ENCODE data around the gene MED13L.
"Not testable (repeated sequence)": the region's sequence is repeated elsewhere in the genome, so short reads cannot be mapped to it uniquely, and the experiment has no call there.

The MED13L gene

DNA sequence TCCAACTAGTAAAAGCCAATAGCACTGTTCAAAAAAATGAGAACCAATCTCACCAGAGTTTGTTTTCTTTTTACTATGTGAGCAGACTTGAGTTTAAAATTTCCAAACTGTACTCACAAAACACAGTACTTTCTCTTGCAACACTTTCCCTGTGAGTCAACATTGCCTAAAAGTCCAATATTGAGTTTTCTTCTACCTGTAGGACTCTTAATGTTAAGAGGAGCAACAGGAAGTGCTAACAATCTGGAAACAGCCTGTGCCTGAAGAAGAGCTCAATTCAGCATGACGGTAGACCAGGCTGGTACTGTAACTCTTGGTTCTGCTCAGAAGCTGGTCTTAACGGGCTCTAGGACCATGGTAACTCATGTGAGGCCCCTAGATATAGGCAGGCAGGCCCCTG, 144.3 kb downstream of the MED13L start:
- DNase-seq: no peak

DNA sequence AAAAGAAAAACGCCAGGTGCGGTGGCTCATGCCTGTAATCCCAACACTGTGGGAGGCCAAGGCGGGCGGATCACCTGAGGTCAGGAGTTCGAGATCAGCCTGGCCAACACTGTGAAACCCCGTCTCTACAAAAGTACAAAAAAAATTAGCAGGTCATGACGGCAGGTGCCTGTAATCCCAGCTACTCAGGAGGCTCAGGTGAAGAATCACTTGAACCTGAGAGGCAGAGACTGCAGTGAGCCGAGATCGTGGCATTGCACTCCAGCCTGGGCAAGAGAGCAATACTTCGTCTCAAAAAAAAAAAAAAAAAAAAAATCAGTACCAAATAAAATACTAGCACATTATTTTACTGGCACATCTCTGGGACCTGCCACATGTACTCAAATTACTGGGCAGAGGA, 145.5 kb downstream of the MED13L start:
- DNase-seq: not testable (repeated sequence)

DNA sequence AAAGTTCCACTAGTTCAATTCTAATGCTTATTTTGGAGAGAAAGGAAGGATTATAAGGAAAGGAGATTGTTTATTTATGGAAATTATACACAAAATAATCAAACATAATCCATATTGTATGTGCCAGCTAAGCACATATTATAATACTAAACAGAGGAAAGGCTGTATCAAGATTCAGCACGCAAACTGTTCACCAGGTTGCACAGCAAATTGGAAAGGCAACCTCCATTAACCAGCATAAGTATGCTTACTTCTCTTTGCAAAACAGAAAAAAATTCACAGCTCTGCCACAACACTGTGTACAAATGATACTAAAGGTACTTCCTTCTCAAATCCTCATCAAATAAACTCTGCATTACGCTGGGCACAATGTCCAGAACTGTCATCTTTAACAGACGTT, 146.3 kb downstream of the MED13L start:
- DNase-seq: no peak

DNA sequence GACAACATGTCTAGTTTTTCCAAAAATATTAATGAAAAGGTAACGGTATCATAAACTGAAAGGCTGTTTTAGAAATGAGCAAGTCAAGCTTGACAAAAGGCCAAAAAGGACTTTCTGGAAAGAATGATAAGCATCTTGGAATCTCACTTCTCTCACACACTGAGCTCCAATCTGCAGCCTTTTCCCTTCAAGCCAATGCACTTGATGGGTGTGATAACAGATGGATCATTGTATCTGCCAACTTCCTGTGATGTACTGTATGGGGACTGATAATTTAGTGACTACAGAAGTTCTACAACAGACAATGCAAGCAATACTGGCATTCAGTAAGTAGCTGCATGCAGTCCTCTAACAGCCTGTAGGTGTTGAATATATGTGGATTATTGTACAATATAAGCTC, 147.1 kb downstream of the MED13L start:
- DNase-seq: no peak

DNA sequence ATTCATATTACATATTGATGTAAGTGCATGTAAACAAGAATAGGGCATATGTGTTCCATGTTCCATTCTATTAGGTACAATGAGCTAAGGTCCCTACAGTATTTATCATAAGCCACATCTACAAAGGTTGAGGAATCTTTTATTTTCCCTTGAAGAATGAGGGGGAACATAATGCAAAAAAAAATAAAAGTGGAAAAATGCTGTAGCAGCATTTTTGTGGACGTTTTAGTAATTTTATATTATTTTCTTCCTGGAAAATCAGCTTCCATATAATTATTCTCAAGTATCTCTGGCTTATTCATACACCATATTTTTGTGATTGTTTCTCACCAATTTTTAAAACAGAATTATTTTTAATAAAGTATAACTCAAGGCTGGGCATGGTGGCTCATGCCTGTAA, 148.7 kb downstream of the MED13L start:
- DNase-seq: no peak

DNA sequence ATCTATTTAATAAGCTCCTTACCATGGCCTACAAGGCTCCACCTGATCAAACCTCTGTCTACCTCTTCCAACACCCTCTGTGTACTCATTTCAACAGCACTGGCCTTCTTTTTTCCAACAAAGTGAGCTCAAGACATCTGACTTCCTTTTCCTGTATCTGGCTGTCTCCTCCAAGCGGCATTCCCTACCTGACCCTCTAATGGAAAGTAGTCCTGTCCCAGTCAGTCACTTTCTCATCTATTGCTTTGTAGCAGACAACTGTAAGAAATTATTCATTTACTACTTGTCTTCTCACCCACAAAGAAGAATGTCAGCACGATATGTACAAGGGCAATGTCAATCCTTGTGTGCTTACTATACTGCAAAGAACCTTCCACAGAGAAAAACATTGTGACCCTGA, 149.6 kb downstream of the MED13L start:
- DNase-seq: no peak

DNA sequence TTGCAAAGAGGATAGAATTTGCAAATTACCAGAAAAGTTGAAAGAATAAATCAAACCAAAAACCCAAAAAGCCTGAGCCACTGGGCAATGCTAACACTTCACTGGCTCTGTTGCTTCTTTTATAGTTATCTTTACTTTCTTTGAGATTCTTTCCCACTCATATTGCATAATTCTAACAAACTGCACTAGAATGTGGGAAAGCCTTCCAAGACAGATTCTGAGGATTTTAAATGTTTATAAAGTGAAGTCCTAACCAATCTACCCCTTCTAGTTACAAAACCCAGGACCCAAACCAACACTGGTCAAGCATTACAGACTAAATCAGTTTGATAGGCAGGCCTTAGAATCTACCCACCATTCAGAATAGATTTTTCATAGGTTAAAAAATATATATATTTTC, 150.9 kb downstream of the MED13L start:
- no peak for DNase-seq

DNA sequence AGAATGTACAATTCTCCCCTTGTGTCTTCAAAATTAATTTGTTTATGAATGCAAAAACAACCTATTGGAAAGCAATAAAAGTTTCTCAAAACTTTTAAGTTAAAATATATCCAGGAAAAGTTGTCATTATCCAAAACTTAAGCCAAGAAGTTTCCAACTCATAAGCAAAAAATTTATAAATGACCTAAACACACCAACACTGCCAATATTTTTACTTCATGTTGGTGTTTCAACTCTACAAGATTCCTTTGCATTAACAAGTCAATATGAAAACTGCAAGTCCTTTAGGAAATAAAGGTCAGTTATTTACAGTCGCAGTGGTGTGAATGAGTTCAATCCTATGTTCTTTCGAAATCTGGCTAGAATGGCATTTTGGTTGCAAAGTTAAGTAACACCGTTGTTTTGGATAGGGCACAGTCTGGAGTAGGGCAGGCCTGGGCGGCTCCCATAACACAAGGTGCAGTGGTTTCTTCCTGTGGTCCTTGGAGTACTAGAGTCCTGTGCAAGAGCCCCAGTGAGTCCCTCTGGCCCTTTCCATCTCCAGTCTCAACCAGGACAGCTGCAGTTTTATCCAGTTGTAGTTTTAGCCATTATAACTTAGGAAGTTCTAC, 151.4 kb downstream of the MED13L start:
- DNase-seq: no peak

DNA sequence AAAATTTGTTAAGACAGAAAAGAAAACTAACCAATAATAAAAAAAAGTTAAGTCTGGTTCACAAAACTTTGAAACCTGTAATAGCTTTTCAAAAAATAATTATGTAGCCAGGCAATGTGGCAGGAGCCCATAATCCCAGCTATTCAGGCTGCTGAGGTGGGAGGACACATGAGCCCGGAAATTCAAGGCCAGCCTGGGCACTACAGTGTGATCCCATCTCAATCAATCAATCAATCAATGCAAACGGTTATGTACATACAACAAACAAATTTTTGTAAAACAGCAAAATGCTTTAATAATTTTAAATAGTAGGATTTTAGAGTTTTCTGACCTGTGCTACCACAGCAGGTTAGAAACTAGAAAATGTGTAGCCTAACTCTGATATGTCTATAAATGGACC, 152.4 kb downstream of the MED13L start:
- DNase-seq: no peak

DNA sequence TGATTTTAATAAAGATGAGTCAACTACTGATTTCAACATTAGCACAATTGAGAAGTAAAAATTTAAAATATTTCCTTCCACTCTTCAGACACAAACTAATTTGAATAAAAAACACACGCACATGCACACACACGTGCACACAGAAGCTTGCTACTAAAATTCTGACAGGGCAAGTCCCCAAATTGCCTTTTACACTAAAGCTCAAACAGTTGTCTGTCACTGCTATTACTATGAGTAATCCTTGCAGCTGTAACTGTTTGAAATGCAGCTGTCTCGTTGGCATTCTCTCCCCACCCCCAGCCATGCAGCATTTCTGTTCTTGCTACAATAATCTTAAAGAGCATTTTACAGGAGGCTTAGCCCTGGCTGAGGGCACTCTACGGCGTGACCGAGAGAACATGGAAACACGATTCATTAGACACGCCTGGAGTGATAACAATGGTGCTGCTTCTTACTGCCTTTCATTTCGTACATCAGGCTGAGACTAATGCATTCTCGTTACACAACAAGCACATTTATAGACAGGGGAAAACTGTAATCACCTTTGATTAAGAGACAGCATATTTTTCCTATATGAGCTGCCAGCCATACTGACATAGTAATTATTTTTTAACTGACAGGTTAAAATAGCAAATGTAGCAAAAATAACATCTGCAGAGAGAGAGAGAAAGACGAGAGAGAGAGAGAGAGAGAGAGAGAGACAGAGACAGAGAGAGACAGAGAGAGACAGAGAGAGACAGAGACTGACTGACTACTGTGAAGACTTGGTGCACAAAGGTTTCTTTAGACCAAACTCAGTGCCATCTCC, 153.8 kb downstream of the MED13L start:
- peak in 46 of 56 donors; percentile 3 to 66 (median 34) for DNase-seq

DNA sequence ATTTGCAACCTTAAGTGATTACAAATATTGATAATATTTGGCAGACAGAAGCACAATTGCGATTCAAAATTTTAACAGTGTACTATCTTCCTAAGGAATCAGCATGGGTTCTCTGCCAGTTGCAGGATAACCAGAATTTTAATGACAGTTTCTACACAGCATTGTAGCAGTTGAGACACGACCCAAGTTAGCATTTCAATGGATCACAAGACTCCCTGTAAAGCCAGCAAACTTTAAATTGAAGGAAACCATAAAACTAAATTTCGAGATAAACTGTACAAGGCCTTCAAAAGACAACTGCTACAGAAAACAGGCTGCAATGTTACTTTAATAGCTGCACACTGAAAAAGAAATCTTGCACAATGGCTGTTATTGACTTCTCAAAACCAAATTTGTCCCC, 154.9 kb downstream of the MED13L start:
- no peak for DNase-seq

DNA sequence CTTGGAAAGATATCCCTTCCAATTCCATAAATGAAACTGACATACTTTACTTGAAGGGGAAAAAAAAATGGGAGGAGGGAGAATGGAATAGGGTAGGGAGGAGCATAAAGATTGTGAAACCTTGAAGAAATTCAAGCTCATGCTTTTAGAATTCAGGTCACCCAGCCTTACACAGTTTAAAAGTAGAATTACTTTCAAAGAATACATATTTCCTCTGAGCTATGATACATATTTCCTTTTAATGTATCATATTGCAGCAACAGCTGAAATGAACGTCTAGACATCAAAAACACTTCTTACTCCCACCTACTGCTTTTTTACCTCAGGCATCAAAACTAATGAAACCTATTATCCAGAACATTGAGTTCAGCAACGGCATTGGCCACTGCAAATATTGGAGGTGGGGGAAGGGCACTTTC, 156.0 kb downstream of the MED13L start:
- no peak for DNase-seq

DNA sequence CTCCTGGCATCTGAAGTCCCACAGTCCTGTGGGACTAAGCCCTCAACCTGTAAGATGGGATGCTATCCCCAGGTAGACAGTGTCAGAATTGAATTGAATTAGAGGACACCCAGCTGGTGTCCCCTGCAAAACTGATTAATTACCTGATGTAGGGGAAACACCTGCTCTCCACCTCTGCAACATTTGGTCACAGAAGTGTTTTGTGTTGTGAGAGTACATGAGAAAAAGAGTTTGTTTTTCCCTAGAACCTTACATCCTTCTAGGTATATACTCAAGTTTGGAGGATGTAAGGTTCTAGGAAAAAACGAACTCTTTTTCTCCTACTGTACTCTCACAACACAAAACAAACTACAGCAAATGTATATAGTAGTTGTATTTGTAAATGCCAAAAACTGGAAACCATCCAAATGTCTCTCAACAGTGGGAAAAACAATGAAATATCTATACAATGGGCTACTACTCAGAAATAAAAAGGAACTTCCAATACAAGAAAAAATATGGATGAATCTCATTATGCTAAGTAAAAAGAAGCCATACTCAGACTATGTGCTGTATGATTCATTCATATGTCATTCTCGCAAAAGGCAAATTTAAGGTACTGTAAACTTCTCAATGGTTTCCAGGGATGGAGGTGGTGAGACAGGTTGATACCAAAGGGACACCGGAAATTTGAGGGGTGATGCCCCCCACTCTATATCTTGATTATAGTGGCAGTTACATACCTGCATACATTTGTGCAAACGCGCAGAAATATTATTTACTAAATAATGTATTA, 160.7 kb downstream of the MED13L start:
- DNase-seq: no peak

DNA sequence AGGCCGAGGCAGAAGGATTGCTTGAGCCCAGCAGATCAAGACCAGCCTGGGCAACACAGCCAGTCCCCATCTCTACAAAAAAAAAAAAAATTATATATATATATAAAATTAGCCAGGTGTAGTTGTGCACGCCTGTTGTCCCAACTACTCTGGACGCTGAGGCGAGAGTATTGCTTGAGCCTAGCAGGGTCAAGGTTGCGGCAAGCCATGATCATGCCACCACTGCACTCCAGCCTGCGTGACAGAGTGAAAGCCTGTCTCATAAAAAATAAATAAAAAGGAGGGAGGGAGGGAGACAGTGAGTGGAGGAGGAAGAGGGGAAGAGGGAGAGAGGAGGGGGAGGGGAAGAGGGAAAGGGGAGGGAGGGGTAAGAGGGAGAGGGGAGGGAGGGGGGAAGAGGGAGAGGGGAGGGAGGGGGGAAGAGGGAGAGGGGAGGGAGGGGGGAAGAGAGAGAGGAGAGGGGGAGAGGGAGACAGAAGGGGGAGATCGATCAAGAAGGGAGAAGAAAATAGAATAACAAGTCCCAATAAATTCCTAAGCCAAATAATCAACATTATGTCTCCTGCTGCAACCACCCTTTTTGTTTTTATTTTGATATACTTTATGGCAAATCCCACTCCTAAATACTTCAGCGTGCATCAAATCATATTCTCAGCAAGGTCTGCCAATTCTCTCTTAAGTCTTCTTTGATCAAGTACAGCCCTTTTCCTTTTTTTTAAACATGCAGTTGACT, 163.9 kb downstream of the MED13L start:
- DNase-seq: no peak

DNA sequence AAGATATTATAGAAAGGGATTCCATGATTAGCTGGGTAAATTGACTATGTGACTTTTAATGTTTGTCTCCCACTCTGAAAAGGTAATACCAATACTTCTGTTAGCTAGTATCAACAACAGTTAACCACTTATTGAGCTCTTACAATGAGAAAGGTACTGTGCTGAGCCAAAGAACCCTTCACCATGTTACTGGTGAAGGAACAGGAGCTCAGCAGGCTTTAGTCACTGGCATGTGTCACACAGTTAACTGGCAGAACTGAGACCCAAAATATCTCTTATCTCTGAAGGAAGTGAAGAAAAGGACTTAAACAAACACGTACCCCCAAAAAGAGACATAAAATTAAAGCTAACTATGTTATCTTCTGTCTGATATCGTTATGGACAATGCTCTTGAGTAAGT, 170.6 kb downstream of the MED13L start:
- DNase-seq: no peak

DNA sequence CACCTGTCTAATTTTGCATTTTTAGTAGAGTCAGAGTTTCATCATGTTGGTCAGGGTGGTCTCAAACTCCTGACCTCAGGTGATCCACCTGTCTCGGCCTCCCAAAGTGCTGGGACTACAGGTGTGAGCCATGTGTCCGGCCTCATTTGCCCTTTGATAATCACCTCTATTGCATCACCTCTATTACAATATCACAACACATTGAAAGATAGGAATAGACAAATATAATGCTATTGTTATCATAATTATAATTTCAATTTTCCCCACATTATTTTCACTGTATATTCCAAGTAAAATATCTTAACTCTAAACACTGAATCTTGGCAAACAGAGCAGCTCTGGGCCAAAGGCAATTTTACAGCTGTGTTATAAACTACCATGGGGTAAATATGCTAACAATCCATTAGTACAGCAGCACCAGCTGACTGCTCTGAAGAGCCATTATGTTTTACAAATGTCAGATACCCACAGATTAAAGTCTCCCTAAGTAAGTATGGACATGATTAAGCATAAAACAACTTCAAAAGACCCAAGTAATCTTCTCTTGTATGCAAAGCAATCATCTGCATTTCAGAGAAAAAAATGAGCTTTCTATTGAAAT, 173.2 kb downstream of the MED13L start:
- no peak for DNase-seq

DNA sequence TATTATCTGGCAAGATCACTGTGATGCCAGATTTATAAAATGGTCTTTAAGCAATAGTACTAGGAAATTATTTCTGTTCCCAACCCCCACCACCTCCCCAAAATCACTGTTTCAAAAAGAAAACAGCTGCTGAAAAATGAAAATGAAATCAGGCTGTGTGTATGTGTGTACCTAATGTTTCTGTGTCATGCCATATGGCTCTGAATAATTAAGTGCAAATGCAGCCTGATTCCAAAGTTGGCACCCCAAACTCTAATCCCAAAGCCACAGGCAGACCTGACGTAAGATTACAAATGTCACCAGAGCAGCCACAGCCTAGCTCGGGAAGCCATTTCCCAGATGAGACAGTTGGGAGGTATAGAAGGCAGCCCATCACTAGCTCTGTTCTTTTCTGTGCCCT, 175.5 kb downstream of the MED13L start:
- no peak for DNase-seq

DNA sequence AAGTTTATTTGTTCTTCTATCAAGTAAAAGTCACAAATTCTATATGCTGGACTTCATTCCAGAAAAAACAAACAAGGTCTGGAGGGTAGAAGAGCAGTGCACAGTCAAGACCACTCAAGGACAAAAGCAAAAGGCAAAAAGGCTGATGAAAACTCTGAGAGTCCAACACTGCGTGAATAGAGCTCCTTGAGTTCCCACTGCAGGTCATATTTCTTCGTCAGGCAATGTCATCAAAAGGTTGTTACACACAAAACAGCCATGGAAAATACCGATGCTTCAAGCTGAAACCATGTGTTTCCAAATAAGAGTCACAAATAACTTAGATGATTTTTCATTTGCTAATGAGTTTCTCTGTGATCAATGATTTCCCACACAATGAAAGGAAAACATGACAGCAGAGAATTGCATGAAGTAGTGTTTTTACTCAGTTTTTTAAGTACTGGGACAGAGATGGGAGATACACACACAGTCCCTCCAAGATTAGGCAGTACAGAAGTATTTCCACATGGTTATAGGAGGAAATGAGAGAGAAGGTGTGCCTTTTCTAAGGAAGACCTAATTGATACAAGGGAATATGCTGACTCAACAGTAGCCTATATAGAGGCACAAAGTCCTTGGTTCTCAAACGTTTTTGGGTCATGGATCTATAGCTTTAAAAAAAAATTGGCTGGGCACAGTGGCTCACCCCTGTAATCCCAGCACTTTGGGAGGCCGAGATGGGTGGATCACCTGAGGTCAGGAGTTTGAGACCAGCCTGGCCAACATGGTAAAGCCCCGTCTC, 177.7 kb downstream of the MED13L start:
- DNase-seq: no peak

DNA sequence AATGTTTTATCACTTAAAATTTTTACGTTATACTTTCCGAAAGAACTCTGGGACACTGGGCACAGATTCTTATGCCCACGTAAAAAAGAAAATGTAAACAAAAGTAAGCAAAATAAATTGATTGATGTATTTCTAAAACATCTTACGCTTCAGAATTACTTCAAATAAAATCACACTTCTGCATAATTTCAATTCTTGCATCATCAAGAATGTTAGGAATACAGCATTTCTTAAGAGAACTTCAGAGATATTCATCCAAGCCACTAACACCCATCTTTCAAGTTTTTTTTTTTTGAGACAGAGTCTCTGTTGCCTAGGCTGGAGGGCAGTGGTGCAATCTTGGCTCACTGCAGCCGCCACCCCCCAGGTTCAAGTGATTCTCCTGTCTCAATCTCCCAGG, 180.6 kb downstream of the MED13L start:
- no peak for DNase-seq

DNA sequence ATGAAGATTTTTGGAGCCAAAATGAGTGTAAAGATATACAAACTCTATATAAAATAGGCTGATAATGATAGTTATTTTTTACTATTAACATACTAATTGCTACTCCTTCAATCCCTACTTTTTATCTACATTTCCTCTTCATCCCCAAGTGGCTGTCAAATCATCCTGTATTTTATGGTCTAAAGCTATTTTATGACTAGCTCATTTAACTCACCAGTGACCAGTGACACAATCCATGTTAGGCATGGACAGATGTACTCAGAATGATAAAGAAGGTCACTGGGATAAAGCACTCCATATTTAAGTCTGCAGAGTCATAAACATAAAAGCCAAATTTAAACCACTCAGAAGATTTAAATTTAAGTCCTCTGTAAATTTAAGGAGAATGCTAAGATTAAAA, 183.0 kb downstream of the MED13L start:
- DNase-seq: no peak

DNA sequence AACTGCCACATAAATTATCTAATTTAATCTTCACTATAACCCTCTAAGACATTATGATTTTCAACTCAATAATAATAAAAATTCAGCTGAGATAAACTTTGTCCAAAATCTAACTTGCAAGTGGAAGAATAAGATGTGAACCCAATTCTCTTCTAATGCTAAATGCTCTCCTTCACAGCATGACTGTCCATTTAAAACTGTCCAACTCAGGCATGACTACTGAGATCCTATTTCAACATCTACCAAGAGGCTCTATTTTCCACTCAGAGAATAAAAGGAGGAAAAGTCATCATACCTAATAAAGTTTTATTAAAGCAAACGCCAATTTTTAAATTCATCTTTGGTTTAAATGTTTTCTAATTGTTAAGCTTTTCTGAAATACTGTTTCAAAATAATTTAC, 183.6 kb downstream of the MED13L start:
- DNase-seq: no peak
